Right cardiac atrium (tissue), 5 donors: ENCODE data around the gene TOP1. TPM values are rescaled to one million over a fixed set of nuclear protein-coding genes. Genes with fewer than 3 reads are reported as not detected.

Experiments
- ATAC-seq, 2 donors: fragments of 200-7000 bp; cut with Tn5 transposase; one replicate each; pipeline versions ENCODE4 v1.8.0 to v1.9.1; 2020; ENCODE audit warnings: moderate library complexity in 2 of 2, mild to moderate bottlenecking in 1 of 2
- DNase-seq, 3 donors: peaks; one replicate each; pipeline ENCODE4 v3.0.0-alpha.2; 2020
- H3K27ac ChIP-seq: one replicate; pipeline ENCODE4 v1.5.1; 2013; ENCODE audit warnings: mild to moderate bottlenecking, low read length, control low read depth, moderate library complexity
- H3K27me3 ChIP-seq: one replicate; pipeline ENCODE4 v1.6.1; 2013; ENCODE audit not compliant: control insufficient read depth, insufficient read depth
- H3K4me1 ChIP-seq: one replicate; pipeline ENCODE4 v1.6.1; 2013; ENCODE audit warnings: low read length; ENCODE audit not compliant: control insufficient read depth, insufficient read depth
- H3K4me3 ChIP-seq: one replicate; pipeline ENCODE4 v1.5.1; 2013; ENCODE audit warnings: low read length, control low read depth
- H3K9me3 ChIP-seq: one replicate; pipeline ENCODE4 v1.6.1; 2013; ENCODE audit warnings: low read length; ENCODE audit not compliant: control insufficient read depth
- WGBS: extraction: QIAGEN DNeasy Blood & Tissue Kit; methylation state at CpG from one replicate; pipeline ENCODE4 v1.1.7; 2013; 5-methylcytosine and 5-hydroxymethylcytosine counted together
- intact Hi-C, 4 donors: fragments of 100-400 bp; cut with DNase I; formaldehyde crosslinking; loops; one replicate each; pipeline versions ENCODE4 v1.11.0 to v1.14.0; 2022 to 2023
- polyA plus RNA-seq: library from polyadenylated mRNA; stranded (reverse); fragments of 200-250 nt; gene quantifications from one replicate; pipeline ENCODE4 v1.2.3, GENCODE V29; 2013
- total RNA-seq, 4 donors: library from RNA; stranded (reverse); fragmentation: NEBNext Ultra II Directional; extraction: Animal tissue kit (Norgen Biotek cat#: 25700); gene quantifications; one replicate each; pipeline ENCODE4 v1.2.1, GENCODE V29; 2021
- donor health status: healthy with polysubstance abuse.
- donor health status: DM: no; HTN: yes; CAD: no.
- donor health status: DM: no; HTN: no; CAD: no.
- donor health status: DM: no; HTN: yes; CAD: no; lungs with severe emphysema.
- donor health status: DM: yes; HTN: yes; CAD: no.

The TOP1 gene
- total and polyA plus RNA-seq, 5 donors: 16.7 to 30.7 (median 27.8) TPM

GRCh38 chr20:40991181-40991889, 37.3 kb upstream of the TOP1 start:
- no peak overlapping the region for H3K4me3 ChIP-seq
- DNase-seq (no peak), ATAC-seq (peak; percentile 67 to 72)
- H3K9me3 ChIP-seq: no peaks in the 10 kb centered on the region
- intact Hi-C loops: loop anchor here in 2 of 4 donors (2.0 to 5.0 kb wide), 3 partner anchors 86 to 103 kb away; no protein-coding TSS in a partner anchor
- H3K27me3 ChIP-seq: no peaks in the 10 kb centered on the region
- H3K4me1 ChIP-seq: no peaks in the 10 kb centered on the region
- WGBS: 73% methylated on average over 2 of the region's 2 CpGs
- no peak overlapping the region for H3K27ac ChIP-seq

GRCh38 chr20:40992349-40993113, 36.1 kb upstream of the TOP1 start:
- Histone ChIP-seq H3K27me3 (no peaks in the 10 kb centered on the region), H3K27ac (no peak overlapping the region), H3K4me3 (no peak overlapping the region), H3K9me3 (no peaks in the 10 kb centered on the region), H3K4me1 (no peaks in the 10 kb centered on the region)
- intact Hi-C loops: loop anchor here in 1 of 4 donors (5.0 kb wide), 2 partner anchors 85 to 100 kb away; no protein-coding TSS in a partner anchor
- ATAC-seq: no peak
- WGBS: 93% methylated on average over 2 of the region's 2 CpGs
- no peak for DNase-seq

GRCh38 chr20:40993794-40994540, 34.7 kb upstream of the TOP1 start:
- 93% methylated on average over 5 of the region's 5 CpGs for WGBS
- H3K4me3 ChIP-seq: no peak overlapping the region

GRCh38 chr20:40996326-40996725, 32.3 kb upstream of the TOP1 start:
- H3K9me3 ChIP-seq: no peaks in the 10 kb centered on the region
- DNase-seq (no peak), ATAC-seq (no peak)
- intact Hi-C loops: no loop called here
- WGBS: 97% methylated on average over 1 of the region's 1 CpG
- H3K27ac ChIP-seq: no peak overlapping the region
- H3K27me3 ChIP-seq: no peaks in the 10 kb centered on the region
- no peak overlapping the region for H3K4me3 ChIP-seq
- H3K4me1 ChIP-seq: no peaks in the 10 kb centered on the region

More at GRCh38 chr20:40993794-40994540, 34.7 kb upstream of the TOP1 start:
- no peak for ATAC-seq
- no peaks in the 10 kb centered on the region for H3K9me3 ChIP-seq
- intact Hi-C loops: loop anchor here in 1 of 4 donors (5.0 kb wide), 2 partner anchors 83 to 98 kb away; no protein-coding TSS in a partner anchor
- no peak overlapping the region for H3K27ac ChIP-seq
- H3K4me1 ChIP-seq: no peaks in the 10 kb centered on the region
- H3K27me3 ChIP-seq: no peaks in the 10 kb centered on the region
- no peak for DNase-seq

- intact Hi-C loops: no loop called here
- no peak overlapping the region for H3K27ac ChIP-seq
- H3K4me1 ChIP-seq: no peaks in the 10 kb centered on the region
- ATAC-seq: no peak
- no peak overlapping the region for H3K4me3 ChIP-seq
- DNase-seq: no peak
- H3K27me3 ChIP-seq: no peaks in the 10 kb centered on the region
- H3K9me3 ChIP-seq: no peaks in the 10 kb centered on the region
- WGBS: 92% methylated on average over 6 of the region's 6 CpGs
Observed at GRCh38 chr20:40997116-40997515, 31.5 kb upstream of the TOP1 start.

- Histone ChIP-seq H3K27ac (no peak overlapping the region), H3K27me3 (no peaks in the 10 kb centered on the region), H3K9me3 (no peaks in the 10 kb centered on the region), H3K4me3 (no peak overlapping the region), H3K4me1 (peaks cover 9% of the 10 kb centered on the region)
- intact Hi-C loops: no loop called here
- 92% methylated on average over 4 of the region's 4 CpGs for WGBS
- ATAC-seq (no peak), DNase-seq (no peak)
Observed at GRCh38 chr20:40999841-41000240, 28.8 kb upstream of the TOP1 start.

GRCh38 chr20:41000628-41001027, 28.0 kb upstream of the TOP1 start:
- intact Hi-C loops: no loop called here
- DNase-seq (no peak), ATAC-seq (no peak)
- peaks cover 12% of the 10 kb centered on the region for H3K4me1 ChIP-seq
- WGBS: 77% methylated on average over 2 of the region's 2 CpGs
- no peak overlapping the region for H3K4me3 ChIP-seq
- no peak overlapping the region for H3K27ac ChIP-seq
- H3K27me3 ChIP-seq: no peaks in the 10 kb centered on the region
- H3K9me3 ChIP-seq: no peaks in the 10 kb centered on the region

GRCh38 chr20:41001497-41001896, 27.1 kb upstream of the TOP1 start:
- H3K4me1 ChIP-seq: peaks cover 12% of the 10 kb centered on the region
- no peak overlapping the region for H3K4me3 ChIP-seq
- DNase-seq (no peak), ATAC-seq (no peak)
- H3K9me3 ChIP-seq: no peaks in the 10 kb centered on the region
- H3K27me3 ChIP-seq: no peaks in the 10 kb centered on the region
- WGBS: 92% methylated on average over 4 of the region's 4 CpGs
- H3K27ac ChIP-seq: no peak overlapping the region
- intact Hi-C loops: no loop called here

- no peaks in the 10 kb centered on the region for H3K27me3 ChIP-seq
- no peak overlapping the region for H3K4me3 ChIP-seq
- no peak for ATAC-seq
- no peak for DNase-seq
- no peaks in the 10 kb centered on the region for H3K9me3 ChIP-seq
- peaks cover 12% of the 10 kb centered on the region for H3K4me1 ChIP-seq
- no peak overlapping the region for H3K27ac ChIP-seq
- intact Hi-C loops: no loop called here
- WGBS: 95% methylated on average over 1 of the region's 1 CpG
Observed at GRCh38 chr20:41002842-41003142, 25.8 kb upstream of the TOP1 start.

- Histone ChIP-seq H3K4me3 (no peak overlapping the region), H3K27me3 (no peaks in the 10 kb centered on the region), H3K27ac (peak overlapping the region; percentile 80), H3K4me1 (peaks cover 12% of the 10 kb centered on the region), H3K9me3 (no peaks in the 10 kb centered on the region)
- intact Hi-C loops: no loop called here
- 53% methylated on average over 12 of the region's 12 CpGs for WGBS
- peak; percentile 66 to 72 (median 67) for DNase-seq
- peak; percentile 65 to 73 for ATAC-seq
Observed at GRCh38 chr20:41003143-41003935, 25.3 kb upstream of the TOP1 start.
